ENCODE measurements around the gene UPP1.

Gene UPP1

GRCh38 chr7:48085942-48086341 lies 3.1 kb upstream of the UPP1 start:
- DNase-seq (ENCODE audit: low read depth) = no peak

GRCh38 chr7:48087349-48087748 lies 1.7 kb upstream of the UPP1 start:
- DNase-seq (ENCODE audit: low read depth) = no peak

GRCh38 chr7:48088559-48089045 lies 463 bp upstream of the UPP1 start:
- DNase-seq (ENCODE audit: low read depth) = peak; percentile 36

- DNase-seq (ENCODE audit: low read depth) = no peak
These were observed 1.2 kb downstream of the UPP1 start for GRCh38 chr7:48090095-48090805.

- no peak for DNase-seq (ENCODE audit: low read depth)
These were observed 2.7 kb downstream of the UPP1 start for GRCh38 chr7:48091506-48092433.

- no peak for DNase-seq (ENCODE audit: low read depth)
These were observed 5.8 kb downstream of the UPP1 start for GRCh38 chr7:48094861-48095293.

- no peak for DNase-seq (ENCODE audit: low read depth)
These were observed 7.2 kb downstream of the UPP1 start for GRCh38 chr7:48096273-48096672.

GRCh38 chr7:48097521-48098231 lies 8.6 kb downstream of the UPP1 start:
- no peak for DNase-seq (ENCODE audit: low read depth)

- DNase-seq (ENCODE audit: low read depth) = no peak
These were observed 9.8 kb downstream of the UPP1 start for GRCh38 chr7:48098846-48099245.

- no peak for DNase-seq (ENCODE audit: low read depth)
These were observed 10.7 kb downstream of the UPP1 start for GRCh38 chr7:48099781-48100180.

GRCh38 chr7:48101352-48101751 lies 12.3 kb downstream of the UPP1 start:
- no peak for DNase-seq (ENCODE audit: low read depth)

GRCh38 chr7:48101968-48102367 lies 12.9 kb downstream of the UPP1 start:
- no peak for DNase-seq (ENCODE audit: low read depth)

GRCh38 chr7:48102530-48102929 lies 13.5 kb downstream of the UPP1 start:
- DNase-seq (ENCODE audit: low read depth) = no peak

- DNase-seq (ENCODE audit: low read depth) = no peak
These were observed 16.0 kb downstream of the UPP1 start for GRCh38 chr7:48105045-48105444.

- no peak for DNase-seq (ENCODE audit: low read depth)
These were observed 18.0 kb downstream of the UPP1 start for GRCh38 chr7:48106906-48107659.

- DNase-seq (ENCODE audit: low read depth) = no peak
These were observed 18.9 kb downstream of the UPP1 start for GRCh38 chr7:48107926-48108472.

GRCh38 chr7:48108959-48109847 lies 20.1 kb downstream of the UPP1 start:
- no peak for DNase-seq (ENCODE audit: low read depth)

GRCh38 chr7:48109848-48110663 lies 21.0 kb downstream of the UPP1 start:
- peak; percentile 78 for DNase-seq (ENCODE audit: low read depth)

- no peak for DNase-seq (ENCODE audit: low read depth)
These were observed 21.8 kb downstream of the UPP1 start for GRCh38 chr7:48110868-48111267.
